Islet of Langerhans (tissue), 1 donor: ENCODE measurements around the gene MEI1.
"Not testable (repeated sequence)": the region's sequence is repeated elsewhere in the genome, so short reads cannot be mapped to it uniquely, and the experiment has no call there.

Experiments
- FAIRE-seq: peaks from one replicate; lab custom pipeline; 2011; peaks lifted over from hg19 to GRCh38; lab: Jason Lieb, UNC

The MEI1 gene

DNA sequence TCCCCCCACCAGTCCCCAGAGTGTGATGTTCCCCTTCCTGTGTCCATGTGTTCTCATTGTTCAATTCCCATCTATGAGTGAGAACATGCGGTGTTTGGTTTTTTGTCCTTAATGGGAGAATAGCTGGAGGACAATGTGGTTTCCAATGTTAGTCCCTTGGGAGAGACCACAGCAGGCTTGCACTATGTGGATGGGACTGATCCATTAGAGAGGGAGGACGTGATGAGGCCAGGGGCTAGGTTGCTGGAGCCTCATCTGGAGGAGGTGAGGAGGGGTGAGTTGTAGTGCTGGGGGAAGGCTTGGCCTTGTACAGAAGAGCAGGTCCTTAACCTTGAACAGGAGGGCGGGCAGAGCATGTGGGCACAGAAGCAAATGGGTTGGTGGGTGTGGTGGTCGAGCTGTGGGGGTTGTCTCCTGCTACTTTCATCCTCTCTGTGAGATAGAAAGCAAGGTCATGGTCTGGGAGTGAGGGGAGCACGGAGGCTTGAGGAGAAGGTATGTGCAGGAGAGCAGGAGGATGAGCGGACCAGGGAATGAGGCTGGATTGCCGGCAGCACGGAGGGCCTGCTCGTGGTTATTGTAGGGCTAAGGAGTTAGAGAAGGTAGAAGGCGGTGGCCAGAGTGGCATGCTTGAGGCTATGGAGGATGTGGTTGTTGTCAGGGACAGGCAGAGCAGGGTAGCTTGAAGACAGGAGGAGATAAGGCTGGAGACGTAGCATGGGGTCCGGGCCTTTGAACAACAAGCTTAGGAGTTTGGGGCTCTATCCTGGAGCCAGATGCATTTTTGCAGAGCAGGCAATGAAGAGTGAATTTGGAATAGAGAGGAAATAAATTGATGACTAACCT lies 122.4 kb downstream of the MEI1 start:
- FAIRE-seq, result no peak

DNA sequence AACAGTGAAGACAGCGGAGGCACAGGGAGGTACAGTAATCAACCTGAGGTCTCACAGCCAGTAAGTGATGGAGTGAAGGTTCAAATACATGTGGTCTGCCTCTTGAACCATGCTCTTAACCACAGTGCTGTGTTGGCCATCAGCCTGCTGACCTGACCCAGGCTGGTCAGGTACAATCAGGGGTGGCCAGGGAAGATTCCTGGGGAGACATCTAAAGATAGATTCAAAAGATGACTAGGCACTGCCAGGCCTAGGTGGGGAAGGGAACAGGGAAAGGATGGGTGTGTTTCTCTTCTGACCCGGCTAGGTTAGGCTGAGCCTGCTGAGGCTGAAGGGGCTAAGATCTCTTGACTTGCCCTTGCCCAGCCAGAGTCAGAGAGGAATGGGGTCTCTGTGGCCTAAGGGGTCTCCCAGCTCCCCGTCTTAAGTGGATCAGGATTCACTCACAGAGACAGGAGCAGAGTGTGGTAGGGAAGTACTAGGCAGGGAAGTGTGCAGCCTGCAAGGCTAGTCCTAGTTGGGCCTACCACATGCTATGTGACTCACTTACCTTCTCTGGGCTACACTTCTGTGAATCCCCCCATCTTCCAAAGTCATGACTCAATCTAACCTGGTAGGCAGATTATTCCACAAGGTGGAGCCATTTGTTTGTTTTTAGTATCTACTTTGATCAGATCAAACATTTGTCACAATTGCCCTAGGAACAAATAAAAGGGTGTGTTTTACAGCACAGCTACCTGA lies 123.2 kb downstream of the MEI1 start:
- FAIRE-seq, result peak; percentile 91

DNA sequence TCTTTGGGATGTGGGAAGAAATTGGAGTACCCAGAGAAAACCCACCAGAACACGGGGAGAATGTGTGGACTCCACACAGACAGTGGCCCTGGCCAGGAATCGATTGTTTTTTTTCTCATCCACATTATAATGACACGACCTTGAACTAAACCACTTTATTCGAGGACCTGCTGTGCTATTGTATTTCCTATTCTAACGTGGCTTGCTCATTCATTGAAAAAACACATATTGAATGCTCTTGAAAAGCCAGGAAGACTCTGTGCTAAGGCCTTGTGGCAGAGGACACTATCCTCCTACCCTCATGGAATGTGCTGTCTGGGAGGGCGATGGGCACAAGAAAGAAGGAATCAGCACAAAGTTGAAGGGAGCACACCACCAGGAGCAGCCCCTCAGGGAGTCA lies 124.5 kb downstream of the MEI1 start:
- no peak for FAIRE-seq

DNA sequence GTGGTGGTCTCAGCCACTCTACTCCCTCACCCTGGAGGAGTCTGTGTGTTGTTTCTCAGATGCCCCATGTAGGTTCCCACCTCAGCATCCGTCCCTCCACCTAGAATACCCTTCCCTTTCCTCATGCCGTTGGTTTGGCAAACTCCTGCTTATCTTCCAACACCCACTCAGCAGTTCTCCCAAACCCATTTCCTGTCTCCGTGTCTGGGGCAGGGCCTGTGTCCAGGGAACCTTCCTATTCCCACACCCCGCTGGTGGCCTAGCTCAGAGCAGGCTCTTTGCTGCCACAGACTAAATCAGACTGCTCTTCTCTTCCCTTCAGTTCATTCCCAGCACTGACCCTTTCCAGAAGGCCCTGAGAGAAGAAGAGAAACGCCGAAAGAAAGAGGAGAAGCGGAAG lies 126.1 kb downstream of the MEI1 start:
- no peak for FAIRE-seq

DNA sequence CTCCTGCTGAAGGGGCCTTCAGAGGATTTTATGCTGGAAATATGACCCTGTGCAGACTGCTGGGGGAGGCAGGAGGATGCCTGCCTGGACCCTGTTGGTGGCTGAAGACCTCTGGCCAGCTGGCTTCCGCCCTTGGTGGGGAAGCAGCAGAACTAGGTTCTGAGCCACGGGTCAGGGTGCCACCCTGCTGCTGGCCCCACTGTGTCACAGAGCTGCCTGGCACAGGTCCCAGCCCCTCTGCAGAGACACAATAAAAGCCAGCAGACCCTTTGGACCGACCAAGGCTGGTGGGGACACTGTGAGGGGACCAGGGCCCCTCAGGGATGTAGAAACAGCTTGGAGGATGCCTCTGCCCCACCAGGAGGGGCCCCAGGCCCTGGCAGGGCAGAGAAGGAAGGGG lies 126.7 kb downstream of the MEI1 start:
- no peak for FAIRE-seq

DNA sequence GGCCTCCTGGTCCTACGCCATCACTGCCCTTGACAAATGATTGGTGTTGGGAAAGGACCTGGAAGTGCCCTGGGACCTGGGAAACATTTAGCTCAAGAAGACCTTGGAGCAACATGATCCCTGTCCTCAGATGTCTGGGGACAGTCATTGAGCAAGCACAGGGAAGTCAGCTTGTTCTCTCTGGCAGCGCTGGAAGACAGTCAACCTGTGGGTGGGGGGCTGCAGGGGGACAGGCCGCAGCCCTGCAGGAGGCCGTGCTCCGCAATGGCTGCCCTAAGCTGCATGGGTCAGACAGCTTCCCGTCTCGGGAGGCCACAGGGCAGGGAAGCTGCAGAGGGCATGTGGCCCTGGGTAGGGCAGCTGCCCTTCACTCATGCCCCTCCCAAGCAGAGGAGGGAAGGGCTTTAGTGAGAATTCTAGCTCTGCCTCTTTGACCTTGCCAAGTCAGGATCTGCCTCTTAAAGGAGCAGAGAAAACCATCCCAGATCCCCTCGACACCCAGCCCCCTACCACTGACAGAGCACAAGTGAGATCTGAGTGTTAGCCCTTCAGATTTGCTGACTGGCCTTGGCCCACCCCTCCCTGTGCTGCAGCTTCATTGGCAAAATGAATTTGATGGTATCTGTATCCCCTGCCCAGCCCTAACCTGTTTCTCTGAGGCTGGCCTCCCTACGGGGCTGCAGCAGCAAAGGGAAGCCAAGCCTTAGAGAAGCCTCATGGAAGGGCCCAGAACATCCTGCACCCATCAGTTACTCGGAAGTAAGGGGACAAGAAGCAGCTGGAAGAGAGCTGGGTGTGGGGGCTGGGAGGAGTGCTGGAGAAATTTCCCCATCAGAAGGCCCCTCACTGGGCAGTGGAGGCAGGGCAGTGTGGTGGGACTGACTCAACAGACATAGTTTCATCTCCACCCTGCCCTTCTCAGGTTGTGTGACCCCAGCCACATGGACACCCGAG lies 127.4 kb downstream of the MEI1 start:
- FAIRE-seq, result no peak

DNA sequence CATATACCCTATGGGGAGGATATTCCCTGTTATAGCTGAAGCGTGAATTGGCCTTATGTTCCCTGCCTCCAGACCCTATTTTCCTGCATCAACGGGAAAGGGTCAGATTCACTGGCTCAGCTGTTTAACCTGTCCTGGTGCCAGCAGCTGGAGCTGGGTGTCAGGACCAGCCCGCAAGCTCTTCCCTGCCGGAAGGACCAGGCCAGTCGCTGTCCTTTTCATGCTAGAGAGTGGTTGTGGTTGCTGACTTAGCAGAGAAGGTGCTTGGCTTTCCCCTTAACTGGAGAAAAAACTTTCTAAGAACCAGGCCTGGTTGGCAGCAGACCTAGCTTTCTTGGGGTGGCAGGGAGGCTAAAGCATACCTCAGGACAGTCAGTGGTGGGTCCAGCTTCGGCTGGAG lies 128.4 kb downstream of the MEI1 start:
- FAIRE-seq, result no peak

DNA sequence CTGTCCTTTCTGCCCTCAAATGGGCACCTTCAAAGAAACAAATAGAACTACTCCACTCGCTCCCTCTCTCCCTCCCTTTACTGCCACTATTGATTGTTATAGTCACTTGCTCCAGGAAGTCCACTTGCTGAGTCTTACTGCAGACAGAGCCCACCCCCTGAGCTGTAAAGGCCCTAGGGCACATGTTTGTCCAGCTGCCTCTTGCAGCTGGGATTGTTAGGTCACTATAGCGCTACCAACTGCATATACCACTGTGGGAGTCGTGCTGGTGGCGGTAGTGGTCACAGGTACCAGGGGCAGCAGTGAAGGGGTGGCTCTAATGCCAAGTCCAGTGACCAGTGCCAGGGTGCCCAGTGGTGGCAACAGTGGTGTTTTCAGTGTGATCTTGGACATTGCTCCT lies 129.2 kb downstream of the MEI1 start:
- FAIRE-seq, result no peak

DNA sequence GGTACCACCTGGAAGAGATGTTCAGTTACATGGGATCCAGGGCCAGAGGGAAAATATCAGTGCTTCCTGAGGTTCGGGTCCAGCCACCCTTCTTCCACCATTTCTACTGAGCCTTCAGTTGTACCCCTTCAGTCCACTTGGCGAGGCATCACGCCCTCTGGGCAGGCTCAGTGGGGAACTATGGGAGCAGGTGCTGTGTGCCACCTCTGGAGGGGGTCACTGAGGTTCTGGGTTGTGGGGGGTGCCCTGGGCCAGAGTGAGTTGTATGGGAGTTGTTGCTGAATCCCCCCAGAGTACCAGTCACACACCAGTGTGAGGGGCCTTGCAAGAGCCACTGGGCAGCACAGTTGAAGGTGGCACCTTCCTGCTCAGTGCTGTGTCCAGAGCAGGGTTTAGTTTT lies 130.9 kb downstream of the MEI1 start:
- no peak for FAIRE-seq

DNA sequence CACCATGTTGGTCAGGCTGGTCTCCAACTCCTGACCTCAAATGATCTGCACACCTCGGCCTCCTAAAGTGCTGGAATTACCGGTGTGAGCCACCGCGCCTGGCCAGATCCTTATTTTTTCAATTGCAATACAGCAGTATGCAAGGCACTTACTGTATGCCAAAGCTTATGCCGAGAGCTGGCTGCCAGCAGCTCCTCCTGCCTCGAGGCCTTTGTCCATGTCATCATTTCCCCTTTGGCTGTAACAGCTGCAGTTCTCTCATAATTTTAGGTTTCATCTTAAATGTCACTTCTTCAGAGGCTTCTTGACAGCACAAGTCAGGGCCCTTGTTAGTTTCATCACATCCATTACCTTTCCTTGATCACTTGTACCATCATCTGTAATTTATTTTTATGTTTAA lies 132.1 kb downstream of the MEI1 start:
- no peak for FAIRE-seq

DNA sequence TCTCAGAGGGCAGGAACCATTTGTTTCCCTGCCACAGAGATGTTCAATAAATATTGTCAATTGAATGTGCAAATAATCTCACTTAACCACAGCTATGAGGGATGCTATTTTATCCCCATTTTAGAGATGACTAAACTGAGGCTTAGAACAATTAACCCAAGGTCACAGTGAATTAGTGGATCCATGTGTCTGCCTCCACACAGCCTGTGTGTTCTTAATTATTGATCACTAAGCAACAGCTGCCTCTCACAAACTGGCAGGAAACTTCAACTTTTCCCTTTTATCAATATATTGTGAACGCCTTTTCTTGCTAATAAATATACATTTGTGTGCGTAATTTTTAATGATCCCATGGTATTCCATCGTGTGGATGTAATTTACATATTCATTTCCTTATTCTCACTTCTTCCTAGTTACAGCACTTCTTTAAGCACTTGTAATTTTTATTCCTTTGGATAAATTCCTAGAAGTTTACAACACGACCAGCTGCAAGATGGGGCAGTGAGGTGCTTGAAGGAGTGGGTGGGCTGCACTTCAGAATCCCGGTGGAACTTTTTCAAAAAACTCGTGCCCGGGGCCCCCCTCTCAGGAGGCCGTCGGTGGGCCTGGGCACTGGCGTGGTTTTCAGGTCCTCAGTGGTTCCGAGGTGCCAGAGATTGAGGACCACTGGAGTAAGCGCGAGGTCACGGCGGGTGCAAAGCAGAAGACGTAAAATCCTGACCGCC lies 132.7 kb downstream of the MEI1 start:
- FAIRE-seq, result peak; percentile 53

DNA sequence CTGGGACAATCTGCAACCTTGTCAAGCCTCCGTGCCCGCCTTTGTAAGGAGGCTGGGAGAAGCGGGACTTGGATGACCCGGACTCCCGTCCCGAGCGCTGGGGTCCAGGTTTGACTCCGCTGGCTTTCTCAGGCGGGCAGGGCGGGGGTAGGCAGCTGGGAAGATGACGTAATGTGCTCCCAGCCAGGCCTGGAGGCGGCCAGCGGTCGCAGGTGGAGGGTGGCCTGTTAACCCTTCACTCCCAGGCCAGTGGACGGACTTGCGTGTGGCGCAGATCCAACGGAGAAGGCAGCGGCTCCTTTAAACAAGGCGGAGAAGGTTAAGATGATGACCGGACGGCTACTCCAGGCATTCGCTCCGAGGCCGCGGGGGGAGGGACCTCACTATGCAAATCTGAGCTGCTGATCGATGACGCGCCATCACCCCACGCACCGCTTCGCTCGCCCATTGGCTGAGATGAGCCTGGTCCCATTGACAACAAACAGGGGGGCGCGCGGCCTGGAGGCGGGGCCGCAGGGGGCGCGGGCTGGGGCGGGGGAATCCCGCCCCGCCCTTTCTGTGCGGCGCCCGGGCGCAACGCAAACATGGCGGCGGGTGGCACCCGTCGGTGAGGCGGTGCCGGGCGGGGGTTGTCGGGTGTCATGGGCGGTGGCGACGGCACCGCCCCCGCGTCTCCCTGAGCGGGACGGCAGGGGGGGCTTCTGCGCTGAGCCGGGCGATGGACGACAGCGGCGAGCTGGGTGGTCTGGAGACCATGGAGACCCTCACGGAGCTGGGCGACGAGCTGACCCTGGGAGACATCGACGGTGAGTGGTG lies 133.5 kb downstream of the MEI1 start, which contains the start of gene SREBF2:
TSS of gene SREBF2 (plus strand) at position 553 of the 816 bp plus-strand sequence. CDS start at position 719, 166 bp downstream.
- FAIRE-seq, result peak; percentile 90

DNA sequence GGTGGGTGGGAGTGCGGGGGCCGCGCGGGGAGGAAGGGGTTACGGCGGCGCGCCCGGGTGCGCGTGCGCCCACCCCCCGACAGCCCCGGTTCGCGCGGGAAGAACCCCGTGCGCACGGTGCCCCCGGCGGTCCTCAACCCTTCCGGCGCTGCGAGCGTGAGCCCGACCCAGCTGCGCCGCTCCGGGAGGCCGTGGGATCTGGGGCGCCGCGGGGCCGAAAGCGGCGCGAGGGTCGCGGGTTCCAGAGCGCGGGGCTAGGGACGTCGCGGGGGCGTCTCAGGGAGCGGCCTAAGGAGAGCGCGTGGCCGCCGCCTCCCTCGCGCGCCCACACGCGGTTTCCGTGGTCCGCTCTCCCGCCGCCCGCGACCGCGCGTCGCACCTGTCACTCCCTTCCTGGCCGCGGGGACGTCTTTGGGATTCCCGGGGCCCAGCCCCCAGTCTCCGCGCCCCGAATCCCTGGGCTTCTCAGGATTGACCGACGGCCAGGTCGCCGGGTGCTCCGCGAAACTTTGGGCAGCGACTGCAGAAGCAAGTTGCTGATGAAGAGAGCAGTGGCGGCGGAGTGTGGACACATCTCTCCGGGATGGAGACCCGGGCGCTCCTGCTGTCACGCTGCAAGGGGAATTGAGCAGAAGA lies 134.2 kb downstream of the MEI1 start:
- FAIRE-seq, result no peak

DNA sequence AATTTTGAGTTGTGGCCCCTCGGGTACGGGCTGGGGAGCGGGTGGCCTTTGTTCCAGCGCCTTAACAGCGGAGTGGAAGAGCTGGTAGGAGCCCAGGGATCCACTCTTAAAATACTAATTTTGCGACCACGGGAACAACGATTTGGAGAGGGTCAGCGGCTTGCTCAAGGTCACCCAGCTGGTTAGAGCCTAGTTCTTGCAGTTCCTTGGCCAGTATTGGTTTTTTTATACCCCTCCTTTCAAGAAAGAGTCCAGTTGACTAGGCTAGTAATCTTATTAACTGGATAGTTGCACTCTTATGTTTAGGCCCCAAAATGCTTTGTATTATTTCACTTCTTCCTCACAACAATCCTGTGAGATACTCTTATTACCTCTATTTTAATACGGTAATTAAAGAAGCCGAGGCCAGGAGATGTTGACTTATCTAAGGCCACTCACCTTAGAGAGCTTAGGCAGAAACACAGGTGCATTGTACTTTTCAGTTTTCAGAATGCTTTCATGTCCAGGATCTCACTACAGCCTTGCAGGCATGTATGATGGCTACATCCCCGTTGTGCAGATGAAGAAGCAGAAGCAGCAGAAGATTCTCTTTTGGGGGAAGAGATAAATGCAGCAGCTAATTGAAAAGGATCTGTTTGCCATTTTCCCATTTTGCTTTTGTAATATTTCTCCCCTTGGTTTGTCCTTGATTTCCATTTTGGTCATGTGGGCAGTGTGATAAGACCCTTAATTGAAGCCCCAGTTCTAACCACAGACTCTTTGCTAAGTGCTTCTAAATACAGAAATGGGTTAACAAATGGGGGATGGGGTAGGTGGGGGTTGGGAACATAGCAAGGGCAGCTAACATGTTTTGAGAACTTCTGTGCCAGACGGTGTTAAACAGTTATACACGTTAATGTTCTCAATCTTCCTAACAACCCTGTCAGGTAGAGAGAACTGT lies 135.0 kb downstream of the MEI1 start:
- no peak for FAIRE-seq

DNA sequence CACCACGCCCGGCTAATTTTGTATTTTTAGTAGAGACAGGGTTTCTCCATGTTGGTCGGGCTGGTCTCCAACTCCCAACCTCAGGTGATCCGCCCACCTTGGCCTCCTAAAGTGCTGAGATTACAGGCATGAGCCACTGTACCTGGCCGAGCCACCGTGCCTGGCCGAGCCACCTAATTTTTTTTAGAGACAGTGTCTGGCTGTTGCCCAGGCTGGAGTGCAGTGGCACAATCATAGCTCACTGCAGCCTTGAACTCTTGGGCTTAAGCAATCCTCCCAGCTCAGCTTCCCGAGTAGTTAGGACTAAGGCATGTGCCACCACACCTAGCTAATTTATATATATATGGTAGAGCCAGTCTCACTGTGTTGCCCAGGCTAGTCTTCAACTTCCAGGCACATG lies 136.2 kb downstream of the MEI1 start:
- FAIRE-seq, result not testable (repeated sequence)

DNA sequence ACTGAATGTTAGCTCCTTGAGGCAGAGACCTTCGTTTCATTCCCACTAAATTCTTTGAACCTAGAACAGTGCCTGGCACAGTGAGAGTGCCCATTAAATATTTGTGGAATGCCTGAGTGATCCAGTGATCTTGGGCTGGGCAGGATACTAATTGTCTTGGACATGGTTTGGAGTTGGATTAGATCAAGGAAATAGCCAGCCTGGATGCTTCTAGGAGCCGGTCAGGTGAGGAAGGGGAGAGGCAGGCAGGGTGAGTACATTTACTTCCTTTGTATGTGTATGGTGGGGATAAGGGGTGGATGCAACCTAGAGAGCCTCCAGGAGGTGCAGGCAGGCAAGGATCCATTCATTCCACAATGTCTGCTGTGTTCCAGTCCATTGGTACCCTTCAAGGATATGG lies 137.2 kb downstream of the MEI1 start:
- FAIRE-seq, result no peak

DNA sequence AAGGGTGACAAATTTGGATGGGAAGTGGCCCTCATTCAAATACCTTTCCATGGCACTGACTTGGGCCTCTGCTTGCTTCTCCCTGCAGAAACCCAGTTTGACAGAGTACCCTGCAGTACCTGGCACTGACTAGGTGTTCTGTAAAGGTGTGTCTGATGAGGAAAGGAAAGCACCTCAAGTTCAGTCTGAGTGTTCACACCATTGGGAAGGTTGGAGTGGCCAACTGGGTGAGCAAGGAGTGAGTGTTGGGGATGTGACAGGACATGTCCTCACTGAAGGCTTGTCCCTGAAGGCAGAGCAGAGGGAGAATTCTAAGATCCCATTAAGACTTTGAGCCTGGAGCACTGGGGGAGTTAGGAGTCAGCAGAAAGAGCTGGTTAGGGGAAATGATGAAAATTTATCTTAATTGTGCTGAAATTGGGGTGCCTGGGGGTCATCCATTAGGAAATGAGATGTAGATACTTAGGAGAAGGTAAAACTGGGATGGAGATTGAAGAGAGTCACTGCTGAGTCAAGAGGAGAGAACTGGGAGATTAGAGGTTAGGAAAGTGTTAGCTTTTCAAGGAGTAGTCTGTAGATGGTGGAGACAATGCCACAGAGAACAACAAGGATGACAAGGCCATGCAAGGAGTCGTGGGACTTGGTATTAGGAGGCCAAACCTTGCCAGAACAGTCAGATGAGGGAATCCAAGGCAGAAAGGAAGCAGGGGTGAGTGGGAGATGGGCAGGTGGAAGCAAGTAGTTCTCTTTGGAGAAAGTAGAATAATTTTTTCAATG lies 139.7 kb downstream of the MEI1 start:
- FAIRE-seq, result no peak

DNA sequence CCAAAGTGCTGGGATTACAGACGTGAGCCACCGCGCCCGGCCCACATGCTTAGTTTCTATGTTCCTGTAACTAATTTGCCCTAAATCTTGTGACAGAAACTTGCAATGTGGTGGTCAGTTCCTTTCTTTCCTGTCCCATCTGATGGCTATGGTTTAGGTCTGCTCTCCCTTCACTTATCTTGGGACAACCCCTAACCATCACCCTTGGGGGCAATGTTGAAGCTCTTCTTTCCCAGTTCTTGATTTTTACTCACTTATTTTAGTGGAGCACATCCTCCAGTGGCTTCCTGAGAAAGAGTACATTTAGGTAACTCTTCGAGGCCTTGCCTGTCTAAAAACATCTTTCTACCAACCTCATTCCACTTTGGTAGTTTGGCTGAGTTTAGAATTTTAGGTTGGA lies 140.9 kb downstream of the MEI1 start:
- no peak for FAIRE-seq
